ENCODE data around the gene YPEL1. TPM values are rescaled to one million over a fixed set of nuclear protein-coding genes. Genes with fewer than 3 reads are reported as not detected.
"Not testable (repeated sequence)": the region's sequence is repeated elsewhere in the genome, so short reads cannot be mapped to it uniquely, and the experiment has no call there.

Gene YPEL1
- total RNA-seq, 1 experiment from 2014 or later: 3.1 TPM

- RAD21 ChIA-PET (ENCODE audit: low non-redundant PET in 1 of 2, low total read pairs in 2 of 2, uncharacterized antibody in 2 of 2, unreplicated experiment in 2 of 2); H3K9me2 ChIP-seq (ENCODE audit: insufficient read depth); DNase-seq (ENCODE audit: low read depth, low spot score); H3K9ac ChIP-seq (ENCODE audit: low read length); H3K4me3 ChIP-seq (replicated peaks in 1 of 2; ENCODE audit: low read depth in 1 of 2, low read length in 2 of 2); CTCF ChIA-PET; intact Hi-C loops (cut with micrococcal nuclease); H3K27me3 ChIP-seq (ENCODE audit: insufficient read depth, low read length); H3K27ac ChIP-seq (ENCODE audit: low read depth, low read length); H3K9me3 ChIP-seq (ENCODE audit: control insufficient read depth in 1 of 2, insufficient read depth in 1 of 2, low read depth in 1 of 2, low read length in 2 of 2); ATAC-seq; POLR2A ChIA-PET; BruUV-seq (replicated peaks); H3K4me2 ChIP-seq (ENCODE audit: low read length); H3K79me2 ChIP-seq (ENCODE audit: insufficient read depth, low read length); H3K36me3 ChIP-seq (ENCODE audit: control insufficient read depth in 1 of 2, insufficient read depth in 2 of 2, low read length in 2 of 2); H4K20me1 ChIP-seq (ENCODE audit: insufficient read depth); H2AFZ ChIP-seq (ENCODE audit: low read depth, low read length, poor library complexity, severe bottlenecking); H3K4me1 ChIP-seq (ENCODE audit: control insufficient read depth in 1 of 2, insufficient read depth in 2 of 2, low read length in 2 of 2): not testable (repeated sequence)
Measured at GRCh38 chr22:21744917-21745316, 9.3 kb upstream of the YPEL1 start.

DNA sequence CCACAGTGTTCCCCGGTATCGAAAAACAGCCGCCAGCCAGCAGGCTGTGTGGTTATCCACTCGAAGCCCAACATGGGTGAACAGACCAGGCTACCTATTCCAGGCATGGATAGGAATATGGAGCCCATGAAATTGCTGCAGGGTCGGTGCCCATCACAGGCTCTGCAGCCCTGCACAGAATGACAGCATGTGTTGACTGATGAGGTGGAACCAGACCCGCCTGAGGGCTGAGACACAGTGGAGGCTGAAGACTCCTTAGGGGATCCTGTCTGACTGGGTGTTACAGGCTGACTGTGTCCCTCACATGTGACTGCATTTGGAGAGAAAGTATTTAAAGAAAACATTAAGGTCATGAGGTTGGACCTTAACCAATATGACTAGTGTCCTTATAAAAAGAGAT is 6.2 kb upstream of the YPEL1 start:
- Histone ChIP-seq H3K9me2 (ENCODE audit: insufficient read depth) (no peaks in the 10 kb centered on the region), H3K4me3 (replicated peaks in 1 of 2; ENCODE audit: low read depth in 1 of 2, low read length in 2 of 2) (no peak overlapping the region), H3K9me3 (ENCODE audit: control insufficient read depth in 1 of 2, insufficient read depth in 1 of 2, low read depth in 1 of 2, low read length in 2 of 2) (no peaks in the 10 kb centered on the region), H3K27ac (ENCODE audit: low read depth, low read length) (no peak overlapping the region), H3K9ac (ENCODE audit: low read length) (no peak overlapping the region), H3K4me1 (ENCODE audit: control insufficient read depth in 1 of 2, insufficient read depth in 2 of 2, low read length in 2 of 2) (no peaks in the 10 kb centered on the region), H3K79me2 (ENCODE audit: insufficient read depth, low read length) (no peaks in the 10 kb centered on the region), H2AFZ (ENCODE audit: low read depth, low read length, poor library complexity, severe bottlenecking) (no peak overlapping the region), H4K20me1 (ENCODE audit: insufficient read depth) (no peaks in the 10 kb centered on the region), H3K27me3 (ENCODE audit: insufficient read depth, low read length) (no peaks in the 10 kb centered on the region), H3K36me3 (ENCODE audit: control insufficient read depth in 1 of 2, insufficient read depth in 2 of 2, low read length in 2 of 2) (no peaks in the 10 kb centered on the region), H3K4me2 (ENCODE audit: low read length) (no peak overlapping the region)
- ATAC-seq (no peak), DNase-seq (ENCODE audit: low read depth, low spot score) (no peak)
- POLR2A ChIA-PET: no interaction called here
- RAD21 ChIA-PET (ENCODE audit: low non-redundant PET in 1 of 2, low total read pairs in 2 of 2, uncharacterized antibody in 2 of 2, unreplicated experiment in 2 of 2): no interaction called here
- CTCF ChIA-PET: no interaction called here
- no TSS peak for BruUV-seq (replicated peaks)
- TF ChIP-seq, protein P1, sequence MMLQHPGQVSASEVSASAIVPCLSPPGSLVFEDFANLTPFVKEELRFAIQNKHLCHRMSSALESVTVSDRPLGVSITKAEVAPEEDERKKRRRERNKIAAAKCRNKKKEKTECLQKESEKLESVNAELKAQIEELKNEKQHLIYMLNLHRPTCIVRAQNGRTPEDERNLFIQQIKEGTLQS (IDR thresholded peaks at IDR 0.05): no peak
- no peak for TF ChIP-seq ZFX (IDR thresholded peaks at IDR 0.05)
- no peak for TF ChIP-seq POLR2A (IDR thresholded peaks at IDR 0.05; ENCODE audit: borderline replicate concordance, extremely low read depth, insufficient read depth, insufficient read length)
- no peak for TF ChIP-seq SRF (IDR thresholded peaks at IDR 0.05; ENCODE audit: low read depth)
- TF ChIP-seq SP1 (IDR thresholded peaks at IDR 0.05; ENCODE audit: low read depth): no peak
- TF ChIP-seq YY1 (IDR thresholded peaks at IDR 0.05; ENCODE audit: extremely low read depth, insufficient replicate concordance, low read depth, low read length): no peak
- no peak for TF ChIP-seq FOSL1 (IDR thresholded peaks at IDR 0.05; ENCODE audit: low read depth)
- TF ChIP-seq CEBPB (IDR thresholded peaks at IDR 0.05; ENCODE audit: low read depth): no peak
- TF ChIP-seq, protein P2, sequence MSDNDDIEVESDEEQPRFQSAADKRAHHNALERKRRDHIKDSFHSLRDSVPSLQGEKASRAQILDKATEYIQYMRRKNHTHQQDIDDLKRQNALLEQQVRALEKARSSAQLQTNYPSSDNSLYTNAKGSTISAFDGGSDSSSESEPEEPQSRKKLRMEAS (IDR thresholded peaks at IDR 0.05): no peak
- no peak for TF ChIP-seq POLR2AphosphoS5 (IDR thresholded peaks at IDR 0.05; ENCODE audit: low read depth, low read length)
- intact Hi-C loops (cut with micrococcal nuclease): no loop called here
